ENCODE data around the gene CIDEB. TPM values are rescaled to one million over a fixed set of nuclear protein-coding genes. Genes with fewer than 3 reads are reported as not detected.

The CIDEB gene
- total and polyA plus RNA-seq, 2 of the 13 experiments (the other 11 are each of a cell fraction or from before 2014, with no cell fraction given) = 35.8 to 110 TPM

DNA sequence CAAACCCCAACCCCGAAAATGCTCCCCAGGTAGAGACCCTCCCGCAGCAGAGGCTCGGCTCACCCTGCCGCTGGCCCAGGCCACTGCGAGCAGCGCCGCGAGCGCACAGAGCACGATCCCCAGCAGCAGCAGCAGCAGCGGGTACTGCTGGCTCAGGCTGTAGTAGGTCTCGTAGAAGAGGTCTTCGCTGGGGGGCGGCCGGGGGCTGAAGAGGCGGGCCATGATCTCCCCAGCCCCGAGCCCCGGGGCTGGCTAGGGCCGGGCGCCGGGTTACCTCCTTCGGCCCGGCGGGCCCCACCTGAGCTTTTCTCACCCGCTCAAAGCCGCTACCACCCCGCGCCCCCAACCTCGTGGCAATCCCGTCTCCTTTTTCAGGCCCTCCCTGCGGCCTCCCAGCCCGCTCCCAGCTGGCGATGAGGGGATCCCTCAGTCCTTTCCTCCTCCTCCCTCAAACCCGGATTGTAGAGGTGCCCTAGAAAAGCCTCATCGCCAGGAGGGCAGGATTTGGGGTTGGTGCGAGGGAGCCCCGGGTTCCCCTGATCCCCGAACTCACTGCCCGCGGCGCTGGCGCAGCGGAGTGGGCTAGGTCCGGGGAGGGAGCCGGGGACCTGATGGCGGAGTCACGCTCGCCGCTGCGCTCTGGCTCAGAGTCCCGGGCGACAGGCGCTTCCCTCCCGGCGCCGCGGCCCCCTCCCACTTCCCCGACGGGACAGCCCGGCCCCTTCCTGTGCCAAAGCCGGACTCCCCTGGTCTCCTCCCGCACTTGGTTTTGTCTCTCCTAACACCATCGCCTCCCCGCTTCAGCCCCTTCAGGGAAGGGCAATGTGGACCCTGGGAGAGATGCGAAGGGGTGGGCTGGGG, 26.9 kb upstream of the CIDEB start, which contains the start of gene ADCY4:
TSS of gene ADCY4 (minus strand) at position 641 of the 861 bp plus-strand sequence. CDS start at position 222, 419 bp downstream.
- H4K20me1 ChIP-seq (ENCODE audit: insufficient read depth, low read length) = no peaks in the 10 kb centered on the region
- FAIRE-seq (no peak), DNase-seq (ENCODE audit: low spot score) (no peak), ATAC-seq (peak; percentile 11)
- H3K4me3 ChIP-seq (replicated peaks in 1 of 3; ENCODE audit: insufficient read depth in 1 of 3, low read depth in 2 of 3, low read length in 3 of 3) = peak within 1 kb of the TSS in 2 of 3 experiments; percentile 6 to 70; a peak in 2 of 6 replicates
- BruUV-seq (replicated peaks) = no TSS peak
- H3K4me2 ChIP-seq (ENCODE audit: low read depth, low read length) = peak within 1 kb of the TSS; percentile 70
- H3K79me2 ChIP-seq (ENCODE audit: insufficient read depth, low read length) = no peaks in the 10 kb centered on the region
- in situ Hi-C loops (cut with HindIII; ENCODE audit: extremely low pct_ligation_motif_present, low pct_unique_long_range_greater_than_20kb) (loop anchor here (5.0 kb wide), 1 partner anchor 98 kb away; no protein-coding TSS in a partner anchor), intact Hi-C loops (cut with micrococcal nuclease; ENCODE audit: unreplicated experiment) (loop anchor here (1.0 to 5.0 kb wide), 2 partner anchors 67 to 1567 kb away; partner anchors contain the start of gene OXA1L)
- no peaks in the 10 kb centered on the region for H3K9me3 ChIP-seq (ENCODE audit: low read length)
- H3K27ac ChIP-seq (ENCODE audit: extremely low read length, insufficient read depth, low read length) = no peak within 1 kb of the TSS
- H3K4me1 ChIP-seq (ENCODE audit: insufficient read depth, low read length) = peaks cover 42% of the 10 kb centered on the region
- ChIA-PET POLR2A (interaction anchor here (2.0 to 4.3 kb wide), 3 partner anchors 96 to 107 kb away, joined by 11 to 98 read pairs (median 39); partner anchors contain the start of genes CBLN3, KHNYN and SDR39U1), CTCF (ENCODE audit: low intra/inter-chr PET ratio, low total read pairs) (interaction anchor here (2.9 to 10.2 kb wide), 3 partner anchors 32 to 99 kb away, joined by 26 to 235 read pairs (median 30); partner anchors contain the start of genes CBLN3, KHNYN and NFATC4)
- no peak within 1 kb of the TSS for H2AFZ ChIP-seq (ENCODE audit: low read length)
- whole genome bisulfite sequencing (ENCODE audit: low lambda C conversion rate) = 55% methylated on average over 61 of the region's 65 CpGs
- no peak within 1 kb of the TSS for H3K9ac ChIP-seq (ENCODE audit: insufficient read depth, low read depth, low read length)
- no peaks in the 10 kb centered on the region for H3K36me3 ChIP-seq (replicated peaks in 1 of 2; ENCODE audit: control insufficient read depth in 1 of 2, insufficient read depth in 2 of 2, low read length in 2 of 2)
- peaks cover 24 to 87% of the 10 kb centered on the region in 2 experiments for H3K27me3 ChIP-seq (ENCODE audit: control insufficient read depth in 1 of 2, insufficient read depth in 2 of 2, low read length in 2 of 2)
- TF ChIP-seq HES4 (CRISPR knock-in tag; IDR thresholded peaks at IDR 0.05; ENCODE audit: borderline replicate concordance) (peak; percentile 13; the same call in 1 of the 2 replicates), YEATS4 (CRISPR knock-in tag; IDR thresholded peaks at IDR 0.05; ENCODE audit: borderline replicate concordance) (no peak), CC2D1A (CRISPR knock-in tag; IDR thresholded peaks at IDR 0.05) (no peak), XRCC5 (optimal IDR thresholded peaks at IDR 0.05; ENCODE audit: low read length) (no peak), LRRFIP1 (CRISPR knock-in tag; conservative IDR thresholded peaks at IDR 0.05) (no peak), ZNF768 (CRISPR knock-in tag; IDR thresholded peaks at IDR 0.05) (peak; percentile 16; the same call in 1 of the 2 replicates), HNRNPK (IDR thresholded peaks at IDR 0.05; ENCODE audit: low read depth, low read length, poor library complexity, severe bottlenecking) (peak; percentile 35), DMAP1 (CRISPR knock-in tag; IDR thresholded peaks at IDR 0.05) (no peak), KDM4B (CRISPR knock-in tag; IDR thresholded peaks at IDR 0.05) (no peak), ZNF326 (CRISPR knock-in tag; IDR thresholded peaks at IDR 0.05; ENCODE audit: borderline replicate concordance) (no peak)
- TF ChIP-seq, protein P1, sequence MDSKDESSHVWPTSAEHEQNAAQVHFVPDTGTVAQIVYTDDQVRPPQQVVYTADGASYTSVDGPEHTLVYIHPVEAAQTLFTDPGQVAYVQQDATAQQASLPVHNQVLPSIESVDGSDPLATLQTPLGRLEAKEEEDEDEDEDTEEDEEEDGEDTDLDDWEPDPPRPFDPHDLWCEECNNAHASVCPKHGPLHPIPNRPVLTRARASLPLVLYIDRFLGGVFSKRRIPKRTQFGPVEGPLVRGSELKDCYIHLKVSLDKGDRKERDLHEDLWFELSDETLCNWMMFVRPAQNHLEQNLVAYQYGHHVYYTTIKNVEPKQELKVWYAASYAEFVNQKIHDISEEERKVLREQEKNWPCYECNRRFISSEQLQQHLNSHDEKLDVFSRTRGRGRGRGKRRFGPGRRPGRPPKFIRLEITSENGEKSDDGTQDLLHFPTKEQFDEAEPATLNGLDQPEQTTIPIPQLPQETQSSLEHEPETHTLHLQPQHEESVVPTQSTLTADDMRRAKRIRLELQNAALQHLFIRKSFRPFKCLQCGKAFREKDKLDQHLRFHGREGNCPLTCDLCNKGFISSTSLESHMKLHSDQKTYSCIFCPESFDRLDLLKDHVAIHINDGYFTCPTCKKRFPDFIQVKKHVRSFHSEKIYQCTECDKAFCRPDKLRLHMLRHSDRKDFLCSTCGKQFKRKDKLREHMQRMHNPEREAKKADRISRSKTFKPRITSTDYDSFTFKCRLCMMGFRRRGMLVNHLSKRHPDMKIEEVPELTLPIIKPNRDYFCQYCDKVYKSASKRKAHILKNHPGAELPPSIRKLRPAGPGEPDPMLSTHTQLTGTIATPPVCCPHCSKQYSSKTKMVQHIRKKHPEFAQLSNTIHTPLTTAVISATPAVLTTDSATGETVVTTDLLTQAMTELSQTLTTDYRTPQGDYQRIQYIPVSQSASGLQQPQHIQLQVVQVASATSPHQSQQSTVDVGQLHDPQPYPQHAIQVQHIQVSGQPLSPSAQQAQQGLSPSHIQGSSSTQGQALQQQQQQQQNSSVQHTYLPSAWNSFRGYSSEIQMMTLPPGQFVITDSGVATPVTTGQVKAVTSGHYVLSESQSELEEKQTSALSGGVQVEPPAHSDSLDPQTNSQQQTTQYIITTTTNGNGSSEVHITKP (CRISPR knock-in tag; IDR thresholded peaks at IDR 0.05; ENCODE audit: low read depth) = no peak

Measured in HepG2 (cell line).